Activated CD8-positive, alpha-beta T cell treated with anti-CD3 and anti-CD28 coated beads, Interleukin-2, amount 10 ng/mL, durations not matched to agents 7 days and 5 days (primary cell): ENCODE results near the gene PARD3. TPM values are rescaled to one million over a fixed set of nuclear protein-coding genes. Genes with fewer than 3 reads are reported as not detected.
"Not testable (repeated sequence)": the region's sequence is repeated elsewhere in the genome, so short reads cannot be mapped to it uniquely, and the experiment has no call there.

Source experiments
- ATAC-seq: fragments of 150-1000 bp; cut with Tn5 transposase; one replicate; pipeline ENCODE4 v1.10.0; 2021; ENCODE audit warnings: moderate library complexity
- CTCF ChIA-PET: fragments of 350-600 bp; sonication (Branson Sonifier 250); formaldehyde crosslinking; loops from one replicate; lab custom pipeline; 2021; ENCODE audit warnings: antibody characterized with exemption; lab: Charles Lee
- POLR2A ChIA-PET: fragments of 350-600 bp; sonication (Branson Sonifier 250); formaldehyde crosslinking; loops from one replicate; lab custom pipeline; 2021; ENCODE audit warnings: antibody characterized with exemption; lab: Charles Lee
- DNase-seq: peaks from one replicate; pipeline ENCODE4 v3.0.0-alpha.2; 2020
- H3K27ac Mint-ChIP-seq: one replicate; pipeline ENCODE4 v1.8.0; 2021; ENCODE audit warnings: mild to moderate bottlenecking, mixed read lengths
- H3K27me3 Mint-ChIP-seq: one replicate; pipeline ENCODE4 v1.8.0; 2021; ENCODE audit warnings: low read depth, mixed read lengths
- H3K36me3 Mint-ChIP-seq: one replicate; pipeline ENCODE4 v1.8.0; 2021; ENCODE audit warnings: low read depth, mixed read lengths
- H3K4me1 Mint-ChIP-seq: one replicate; pipeline ENCODE4 v1.8.0; 2021; ENCODE audit warnings: low read depth, mixed read lengths
- H3K4me3 Mint-ChIP-seq: one replicate; pipeline ENCODE4 v1.8.0; 2021; ENCODE audit warnings: mild to moderate bottlenecking, mixed read lengths
- H3K9me3 Mint-ChIP-seq: one replicate; pipeline ENCODE4 v1.8.0; 2022; ENCODE audit warnings: mixed read lengths; ENCODE audit not compliant: insufficient read depth
- total RNA-seq, 2 experiments: library from RNA; stranded (reverse); gene quantifications; one replicate each; pipeline ENCODE4 v1.2.3, GENCODE V29; 2021

The PARD3 gene
- total RNA-seq, 2 experiments from 2014 or later = 0.63 to 0.68 TPM

DNA sequence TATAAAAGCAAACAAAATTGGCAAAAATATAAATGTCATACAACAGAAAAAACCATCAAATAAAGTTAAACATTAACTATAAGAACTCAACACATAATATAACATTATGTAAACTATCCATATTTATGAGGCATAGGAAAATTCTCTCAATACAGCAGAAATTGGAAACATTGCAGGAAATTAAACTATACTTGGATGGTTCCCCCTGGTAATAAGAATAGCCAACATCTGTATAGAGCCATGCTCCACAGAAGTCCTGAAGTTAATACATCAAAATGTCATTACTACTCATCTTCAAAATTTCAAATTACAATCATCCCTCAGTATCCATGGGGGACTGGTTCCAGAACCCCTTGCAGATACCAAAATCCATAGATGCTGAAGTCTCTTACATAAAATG lies 350.5 kb downstream of the PARD3 start:
- ChIA-PET CTCF (no interaction called here), POLR2A (no interaction called here)
- Mint-ChIP-seq H3K36me3 (no peaks in the 10 kb centered on the region), H3K9me3 (no peaks in the 10 kb centered on the region), H3K4me3 (no peak overlapping the region), H3K27ac (no peak overlapping the region), H3K4me1 (no peaks in the 10 kb centered on the region), H3K27me3 (no peaks in the 10 kb centered on the region)
- DNase-seq (no peak), ATAC-seq (no peak)

DNA sequence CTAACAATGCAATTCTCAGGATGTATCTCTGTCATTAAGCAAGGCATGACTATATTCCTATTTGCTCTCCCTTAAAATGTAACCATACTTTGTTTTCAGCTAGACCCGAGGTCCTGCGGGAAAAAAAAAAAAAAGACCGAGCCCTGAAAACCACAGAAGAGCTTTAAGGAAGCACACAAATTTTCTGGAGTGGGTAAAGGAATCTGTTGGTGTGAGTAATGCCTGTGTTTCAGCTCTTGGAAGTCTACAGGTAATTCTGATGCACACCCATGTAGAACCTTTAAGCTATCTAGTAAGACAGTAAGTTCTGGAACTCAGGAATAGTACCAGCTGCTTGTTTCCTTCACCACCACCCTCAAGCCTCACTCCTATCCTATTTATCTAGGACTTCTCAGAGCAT lies 351.1 kb downstream of the PARD3 start:
- ChIA-PET CTCF (no interaction called here), POLR2A (no interaction called here)
- no peak overlapping the region for H3K27ac Mint-ChIP-seq
- H3K4me3 Mint-ChIP-seq = no peak overlapping the region
- no peaks in the 10 kb centered on the region for H3K9me3 Mint-ChIP-seq
- DNase-seq = no peak
- no peaks in the 10 kb centered on the region for H3K4me1 Mint-ChIP-seq
- ATAC-seq = no peak
- no peaks in the 10 kb centered on the region for H3K27me3 Mint-ChIP-seq
- H3K36me3 Mint-ChIP-seq = no peaks in the 10 kb centered on the region

DNA sequence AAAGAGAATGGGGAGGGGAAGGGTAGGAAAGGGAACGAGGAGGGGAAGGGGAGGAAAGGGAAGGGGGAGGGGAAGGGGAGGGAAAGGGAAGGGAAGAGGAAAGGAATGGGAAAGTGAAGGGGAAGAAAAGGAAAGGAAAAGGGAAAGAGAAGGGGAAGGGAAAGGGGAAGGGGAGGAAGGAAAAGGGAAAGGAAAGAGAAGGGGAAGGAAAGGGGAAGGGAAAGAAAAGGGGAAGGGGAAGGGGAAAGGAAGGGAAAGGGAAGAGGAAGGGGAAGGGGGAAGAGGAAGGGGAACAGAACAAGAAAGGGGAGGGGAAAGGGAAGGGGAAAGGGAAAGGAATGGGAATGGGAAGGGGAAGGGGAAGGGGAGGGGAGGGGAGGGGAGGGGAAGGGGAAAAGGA lies 352.1 kb downstream of the PARD3 start:
- Mint-ChIP-seq H3K4me3 (no peak overlapping the region), H3K4me1 (no peaks in the 10 kb centered on the region), H3K27me3 (no peaks in the 10 kb centered on the region), H3K36me3 (no peaks in the 10 kb centered on the region), H3K27ac (no peak overlapping the region), H3K9me3 (no peaks in the 10 kb centered on the region)
- ATAC-seq (no peak), DNase-seq (no peak)
- POLR2A ChIA-PET = no interaction called here
- CTCF ChIA-PET = no interaction called here

DNA sequence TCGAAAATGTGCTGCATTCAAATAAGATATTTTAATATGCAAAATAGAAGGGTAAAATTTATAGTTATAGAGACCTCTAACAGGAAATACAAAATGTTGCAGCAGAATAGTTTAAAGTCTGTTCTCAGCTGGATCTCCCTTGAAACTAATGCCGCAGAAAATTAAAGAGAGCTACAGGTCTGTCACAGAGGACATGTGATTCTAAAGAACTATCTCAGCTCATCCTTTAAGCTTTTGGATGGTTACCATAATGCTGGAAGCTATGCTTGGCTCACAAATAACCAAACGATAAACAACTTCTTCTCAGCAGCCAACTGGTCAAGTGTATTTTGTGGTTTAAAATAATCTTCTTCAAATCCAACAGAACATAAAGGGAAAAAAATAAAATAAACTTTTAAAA lies 353.0 kb downstream of the PARD3 start:
- no peaks in the 10 kb centered on the region for H3K4me1 Mint-ChIP-seq
- H3K27me3 Mint-ChIP-seq = no peaks in the 10 kb centered on the region
- H3K4me3 Mint-ChIP-seq = no peak overlapping the region
- POLR2A ChIA-PET = no interaction called here
- H3K36me3 Mint-ChIP-seq = no peaks in the 10 kb centered on the region
- no peak for ATAC-seq
- DNase-seq = no peak
- CTCF ChIA-PET = no interaction called here
- no peaks in the 10 kb centered on the region for H3K9me3 Mint-ChIP-seq
- no peak overlapping the region for H3K27ac Mint-ChIP-seq

DNA sequence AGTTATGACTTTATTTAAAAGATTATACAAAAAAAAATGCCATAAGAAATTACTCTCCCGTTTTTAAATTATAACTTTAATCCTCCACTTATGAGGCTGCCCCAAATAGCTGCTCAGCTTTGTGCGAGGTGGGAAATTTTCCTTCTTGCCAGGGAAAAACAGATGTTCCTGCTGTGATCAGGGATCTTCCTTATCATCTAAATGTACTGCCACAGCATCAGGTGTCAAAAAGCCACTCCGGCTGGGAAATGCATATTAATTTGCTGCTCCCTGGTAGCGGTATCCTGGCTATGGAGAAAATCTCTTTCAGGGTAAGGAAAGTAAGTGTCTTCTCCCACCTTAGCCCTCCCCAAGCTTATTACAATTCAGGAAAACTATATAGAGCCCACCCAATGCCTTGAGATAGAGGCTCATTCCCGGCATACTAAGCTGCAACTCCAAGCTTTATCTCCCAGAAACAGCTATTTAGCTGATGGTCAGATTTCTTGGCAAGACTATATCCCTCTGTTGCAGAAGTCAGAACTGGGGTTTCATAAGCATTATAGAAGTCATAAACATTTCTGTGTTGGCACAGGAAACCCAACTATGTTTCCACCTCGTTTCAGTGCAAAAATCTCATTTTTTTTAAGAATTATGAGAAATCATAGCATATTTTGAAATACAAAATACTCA lies 360.4 kb downstream of the PARD3 start:
- H3K4me1 Mint-ChIP-seq = no peaks in the 10 kb centered on the region

DNA sequence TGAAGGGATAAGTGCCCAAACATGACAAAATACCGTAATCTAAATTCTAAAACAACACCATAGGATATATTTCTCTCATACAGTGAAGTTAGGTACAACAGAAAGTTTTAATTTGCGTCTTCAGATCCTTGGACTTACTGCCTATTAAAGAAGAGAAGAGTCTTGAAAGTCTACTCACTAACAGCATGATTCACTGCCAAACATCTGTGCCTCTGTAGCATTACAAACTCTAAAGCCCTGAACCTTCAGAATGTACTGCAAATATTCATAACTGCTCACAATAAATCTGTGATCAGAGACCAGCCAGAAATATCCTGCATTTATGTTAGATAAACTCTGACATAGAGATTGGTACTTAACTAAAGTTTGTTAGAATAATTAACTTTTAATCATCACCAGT lies 365.3 kb downstream of the PARD3 start:
- ChIA-PET POLR2A (no interaction called here), CTCF (no interaction called here)
- Mint-ChIP-seq H3K27ac (no peak overlapping the region), H3K4me1 (no peaks in the 10 kb centered on the region), H3K36me3 (no peaks in the 10 kb centered on the region), H3K27me3 (no peaks in the 10 kb centered on the region), H3K9me3 (no peaks in the 10 kb centered on the region), H3K4me3 (no peak overlapping the region)
- DNase-seq = no peak
- no peak for ATAC-seq

More for the DNA sequence above, 360.4 kb downstream of the PARD3 start:
- no peak overlapping the region for H3K27ac Mint-ChIP-seq
- ATAC-seq = no peak
- no peaks in the 10 kb centered on the region for H3K36me3 Mint-ChIP-seq
- ChIA-PET POLR2A (interaction anchor here (0.6 kb wide), 1 partner anchor 9 kb away, joined by 3 read pairs; no protein-coding TSS in a partner anchor), CTCF (no interaction called here)
- H3K27me3 Mint-ChIP-seq = no peaks in the 10 kb centered on the region
- H3K9me3 Mint-ChIP-seq = no peaks in the 10 kb centered on the region
- no peak overlapping the region for H3K4me3 Mint-ChIP-seq
- DNase-seq = no peak

DNA sequence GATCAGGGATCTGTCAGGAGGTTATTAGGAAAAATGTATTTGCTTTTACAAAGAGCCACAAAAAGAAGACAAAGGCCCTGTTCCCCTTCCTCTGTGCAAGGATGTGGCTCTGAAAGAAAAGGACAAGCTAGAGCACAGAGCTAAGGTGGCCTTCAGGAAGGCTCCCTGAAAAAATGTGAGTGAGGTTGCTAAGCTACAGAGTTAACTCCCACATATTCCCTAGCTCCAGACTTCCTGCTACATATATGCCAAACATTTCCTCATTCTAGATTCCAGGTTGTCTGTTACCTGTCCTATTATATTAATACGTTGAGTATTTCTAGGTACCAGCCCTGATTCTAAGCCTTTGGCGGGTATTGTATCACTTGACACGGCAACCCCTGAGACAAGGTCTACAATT lies 369.0 kb downstream of the PARD3 start:
- H3K27me3 Mint-ChIP-seq = no peaks in the 10 kb centered on the region
- POLR2A ChIA-PET = interaction anchor here (0.6 kb wide), 1 partner anchor 8 kb away, joined by 3 read pairs; no protein-coding TSS in a partner anchor
- no peak overlapping the region for H3K27ac Mint-ChIP-seq
- H3K36me3 Mint-ChIP-seq = no peaks in the 10 kb centered on the region
- no peaks in the 10 kb centered on the region for H3K4me1 Mint-ChIP-seq
- H3K9me3 Mint-ChIP-seq = no peaks in the 10 kb centered on the region
- CTCF ChIA-PET = no interaction called here
- ATAC-seq (no peak), DNase-seq (no peak)
- no peak overlapping the region for H3K4me3 Mint-ChIP-seq

DNA sequence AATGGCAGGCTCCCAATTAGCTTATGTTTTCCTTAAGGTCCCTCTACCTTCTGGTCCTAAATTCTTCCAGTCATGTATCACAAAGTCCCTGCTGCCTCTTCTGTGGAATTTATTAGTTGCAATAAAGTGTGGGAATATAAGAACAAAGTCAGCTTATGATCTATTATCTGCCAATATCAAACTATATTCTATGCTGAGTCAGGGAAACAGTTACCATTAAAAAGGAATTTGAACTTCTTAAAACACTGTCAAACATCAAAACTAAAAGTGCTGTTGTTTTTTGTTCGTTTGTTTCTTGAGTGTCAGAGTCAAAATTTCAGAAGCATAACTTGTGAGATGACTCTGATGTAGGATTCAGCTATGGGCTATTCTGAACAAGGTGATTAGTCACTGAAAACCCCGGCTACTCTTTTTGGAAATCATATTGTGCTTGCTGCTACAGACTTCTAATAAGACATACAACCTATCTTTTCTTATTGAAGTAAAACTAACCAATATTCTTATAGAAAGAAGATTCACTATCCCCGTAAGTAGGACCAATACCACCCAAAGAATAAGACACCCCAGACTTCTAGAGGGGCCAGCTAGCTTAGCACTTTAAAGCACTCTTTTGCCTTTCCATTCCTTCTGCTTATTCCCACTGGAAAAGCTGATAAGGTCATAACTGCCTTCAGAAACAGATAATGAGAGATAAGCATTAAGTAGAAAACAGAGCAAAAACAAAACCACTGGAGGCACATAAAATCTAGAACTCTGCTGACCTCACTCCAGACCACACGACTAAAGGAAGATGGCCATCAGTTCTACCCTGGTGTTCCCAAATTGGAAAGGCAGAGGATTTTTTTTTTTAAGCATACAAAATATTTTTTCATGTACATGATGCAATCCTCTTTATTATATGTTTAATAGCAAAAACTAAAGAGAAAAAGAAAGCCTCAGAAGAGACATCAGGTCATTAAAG lies 370.6 kb downstream of the PARD3 start:
- POLR2A ChIA-PET = no interaction called here
- DNase-seq (no peak), ATAC-seq (no peak)
- H3K36me3 Mint-ChIP-seq = no peaks in the 10 kb centered on the region
- H3K27ac Mint-ChIP-seq = no peak overlapping the region
- CTCF ChIA-PET = no interaction called here
- no peaks in the 10 kb centered on the region for H3K27me3 Mint-ChIP-seq
- no peak overlapping the region for H3K4me3 Mint-ChIP-seq
- H3K9me3 Mint-ChIP-seq = no peaks in the 10 kb centered on the region
- no peaks in the 10 kb centered on the region for H3K4me1 Mint-ChIP-seq

DNA sequence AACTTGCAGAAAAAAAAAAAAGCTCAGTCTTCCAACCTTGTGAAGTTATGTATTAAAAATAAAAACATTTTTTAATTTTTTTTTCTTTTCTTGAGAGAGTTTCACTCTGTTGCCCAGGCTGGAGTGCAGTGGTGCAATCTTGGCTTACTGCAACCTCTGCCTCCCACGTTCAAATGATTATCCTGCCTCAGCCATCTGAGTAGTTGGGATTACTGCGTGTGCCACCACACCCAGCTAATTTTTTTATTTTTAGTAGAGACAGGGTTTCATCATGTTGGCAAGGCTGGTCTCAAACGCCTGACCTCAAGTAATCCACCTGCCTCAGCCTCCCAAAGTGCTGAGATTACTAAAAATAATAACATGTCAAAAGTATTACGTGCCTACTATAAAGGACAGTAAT lies 375.7 kb downstream of the PARD3 start:
- H3K27ac Mint-ChIP-seq, CTCF ChIA-PET, DNase-seq, H3K9me3 Mint-ChIP-seq, H3K4me1 Mint-ChIP-seq, H3K36me3 Mint-ChIP-seq, H3K27me3 Mint-ChIP-seq, H3K4me3 Mint-ChIP-seq, POLR2A ChIA-PET, ATAC-seq: not testable (repeated sequence)

DNA sequence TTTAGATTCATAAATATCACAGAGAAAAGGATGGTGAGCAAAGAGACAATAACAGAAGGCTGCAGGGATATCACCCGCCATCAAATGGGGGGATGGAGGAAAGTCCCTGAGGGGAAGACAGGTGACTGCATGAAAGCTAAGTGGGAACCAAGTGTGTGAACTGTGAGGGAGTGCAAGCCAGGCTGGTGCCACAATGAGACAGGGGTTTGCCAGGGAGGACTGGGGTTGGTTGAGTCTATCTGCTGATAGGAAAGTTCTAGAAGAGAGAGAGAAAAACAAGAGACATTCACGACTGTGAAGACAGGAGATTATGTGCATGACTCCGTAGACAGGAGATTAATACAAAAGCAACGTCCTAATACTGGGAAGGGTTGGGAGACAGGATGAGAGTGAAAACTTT lies 376.4 kb downstream of the PARD3 start:
- no peak overlapping the region for H3K27ac Mint-ChIP-seq
- ChIA-PET CTCF (no interaction called here), POLR2A (no interaction called here)
- ATAC-seq (no peak), DNase-seq (no peak)
- no peaks in the 10 kb centered on the region for H3K36me3 Mint-ChIP-seq
- no peak overlapping the region for H3K4me3 Mint-ChIP-seq
- no peaks in the 10 kb centered on the region for H3K9me3 Mint-ChIP-seq
- no peaks in the 10 kb centered on the region for H3K27me3 Mint-ChIP-seq
- H3K4me1 Mint-ChIP-seq = no peaks in the 10 kb centered on the region

DNA sequence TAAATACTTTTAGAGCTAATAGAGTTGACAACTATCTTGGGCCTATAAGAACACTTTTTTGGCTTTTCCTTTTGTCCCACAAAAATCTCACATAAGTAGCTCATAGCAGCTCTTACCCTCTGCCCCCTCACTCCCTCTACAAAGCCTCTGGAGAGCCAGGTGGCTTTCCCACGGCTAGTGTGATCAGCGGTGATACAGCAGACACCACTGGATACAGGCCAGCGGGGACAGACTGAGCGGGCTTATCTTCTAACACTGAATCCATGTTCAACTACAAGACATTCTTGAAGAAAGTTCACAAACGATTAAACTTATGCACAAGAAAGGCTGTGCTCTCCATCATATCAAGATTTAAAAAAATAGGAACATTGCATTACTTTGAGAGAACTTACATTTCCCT lies 377.2 kb downstream of the PARD3 start:
- ChIA-PET CTCF (no interaction called here), POLR2A (no interaction called here)
- no peak for DNase-seq
- H3K36me3 Mint-ChIP-seq = no peaks in the 10 kb centered on the region
- no peak overlapping the region for H3K27ac Mint-ChIP-seq
- no peak overlapping the region for H3K4me3 Mint-ChIP-seq
- ATAC-seq = no peak
- no peaks in the 10 kb centered on the region for H3K4me1 Mint-ChIP-seq
- H3K27me3 Mint-ChIP-seq = no peaks in the 10 kb centered on the region
- no peaks in the 10 kb centered on the region for H3K9me3 Mint-ChIP-seq

DNA sequence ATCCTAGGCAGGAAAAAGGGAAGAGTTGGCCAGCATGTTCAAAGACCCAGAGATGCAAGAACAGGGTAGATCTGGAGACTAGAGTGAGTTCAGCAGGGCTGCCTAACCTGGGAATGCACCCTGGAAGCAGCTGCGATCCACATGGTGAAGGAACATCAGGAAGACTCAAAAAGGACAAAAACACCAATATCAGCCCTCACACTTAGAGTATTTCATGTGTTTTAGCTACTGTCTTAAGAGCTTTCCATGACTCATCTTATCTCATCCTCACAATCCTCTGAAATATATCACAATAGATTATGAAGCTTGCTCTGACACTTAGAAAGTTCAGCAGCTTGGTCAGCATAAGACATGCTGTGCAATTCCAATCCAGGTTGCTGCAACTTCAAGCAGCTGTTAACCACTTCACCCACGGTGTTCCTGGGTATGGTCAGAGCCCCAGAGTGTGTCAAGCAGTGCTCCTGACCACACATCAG lies 380.9 kb downstream of the PARD3 start:
- no peak for DNase-seq
- ChIA-PET POLR2A (no interaction called here), CTCF (no interaction called here)
- Mint-ChIP-seq H3K9me3 (no peaks in the 10 kb centered on the region), H3K36me3 (no peaks in the 10 kb centered on the region), H3K27ac (no peak overlapping the region), H3K4me3 (no peak overlapping the region), H3K4me1 (no peaks in the 10 kb centered on the region), H3K27me3 (no peaks in the 10 kb centered on the region)
- ATAC-seq = no peak
